ENCODE results near the gene FHOD3. TPM values are rescaled to one million over a fixed set of nuclear protein-coding genes. Genes with fewer than 3 reads are reported as not detected.

FHOD3 gene
- polyA plus RNA-seq, 4 donors = 0.22 to 8.1 (median 1.9) TPM

DNA sequence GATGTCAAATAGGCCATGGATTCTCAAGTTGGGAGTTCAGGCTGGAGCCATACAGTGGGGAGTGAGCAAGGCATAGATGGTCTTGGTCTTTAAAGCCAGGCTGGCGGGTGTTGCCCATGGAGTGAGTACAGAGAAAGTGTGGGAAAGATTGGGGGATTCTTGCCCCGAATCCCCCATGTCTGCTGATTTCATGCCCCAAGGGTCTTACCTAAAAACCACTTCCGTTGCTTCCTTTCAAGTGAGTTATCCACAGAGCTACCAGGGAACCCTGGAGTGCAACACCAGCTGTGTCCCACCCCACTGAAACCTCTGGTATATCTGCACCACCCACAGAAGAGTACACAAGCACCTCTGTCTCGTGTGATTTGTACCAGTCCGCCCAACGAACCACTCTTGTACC is 31.4 kb downstream of the FHOD3 start:
- Histone ChIP-seq H3K9me3 (ENCODE audit: control insufficient read depth in 2 of 2, insufficient read depth in 1 of 2, low read depth in 1 of 2, low read length in 1 of 2) (no peaks in the 10 kb centered on the region), H3K4me3 (ENCODE audit: low read depth in 1 of 3, low read length in 3 of 3) (no peak overlapping the region), H3K4me1 (ENCODE audit: control insufficient read depth in 3 of 3, insufficient read depth in 2 of 3, low read depth in 1 of 3, low read length in 2 of 3) (no peaks in the 10 kb centered on the region), H3K36me3 (ENCODE audit: control insufficient read depth in 3 of 3, insufficient read depth in 2 of 3, low read depth in 1 of 3, low read length in 3 of 3) (no peaks in the 10 kb centered on the region), H3K27me3 (ENCODE audit: control insufficient read depth in 3 of 3, insufficient read depth in 3 of 3, low read length in 3 of 3) (no peaks in the 10 kb centered on the region), H3K27ac (ENCODE audit: low read depth in 1 of 3, low read length in 2 of 3) (no peak overlapping the region)
- FAIRE-seq (no peak), DNase-seq (no peak)
- WGBS, 3 donors = 88 to 89% (median 89%) methylated on average over 6 of the region's 6 CpGs

GRCh38 chr18:36329684-36330434 is 32.3 kb downstream of the FHOD3 start:
- Histone ChIP-seq H3K27me3 (ENCODE audit: control insufficient read depth in 3 of 3, insufficient read depth in 3 of 3, low read length in 3 of 3) (no peaks in the 10 kb centered on the region), H3K4me3 (ENCODE audit: low read depth in 1 of 3, low read length in 3 of 3) (no peak overlapping the region), H3K9me3 (ENCODE audit: control insufficient read depth in 2 of 2, insufficient read depth in 1 of 2, low read depth in 1 of 2, low read length in 1 of 2) (no peaks in the 10 kb centered on the region), H3K27ac (ENCODE audit: low read depth in 1 of 3, low read length in 2 of 3) (no peak overlapping the region), H3K4me1 (ENCODE audit: control insufficient read depth in 3 of 3, insufficient read depth in 2 of 3, low read depth in 1 of 3, low read length in 2 of 3) (no peaks in the 10 kb centered on the region), H3K36me3 (ENCODE audit: control insufficient read depth in 3 of 3, insufficient read depth in 2 of 3, low read depth in 1 of 3, low read length in 3 of 3) (no peaks in the 10 kb centered on the region)
- DNase-seq (no peak), FAIRE-seq (no peak)
- WGBS, 3 donors = 77 to 81% (median 80%) methylated on average over 3 of the region's 3 CpGs

DNA sequence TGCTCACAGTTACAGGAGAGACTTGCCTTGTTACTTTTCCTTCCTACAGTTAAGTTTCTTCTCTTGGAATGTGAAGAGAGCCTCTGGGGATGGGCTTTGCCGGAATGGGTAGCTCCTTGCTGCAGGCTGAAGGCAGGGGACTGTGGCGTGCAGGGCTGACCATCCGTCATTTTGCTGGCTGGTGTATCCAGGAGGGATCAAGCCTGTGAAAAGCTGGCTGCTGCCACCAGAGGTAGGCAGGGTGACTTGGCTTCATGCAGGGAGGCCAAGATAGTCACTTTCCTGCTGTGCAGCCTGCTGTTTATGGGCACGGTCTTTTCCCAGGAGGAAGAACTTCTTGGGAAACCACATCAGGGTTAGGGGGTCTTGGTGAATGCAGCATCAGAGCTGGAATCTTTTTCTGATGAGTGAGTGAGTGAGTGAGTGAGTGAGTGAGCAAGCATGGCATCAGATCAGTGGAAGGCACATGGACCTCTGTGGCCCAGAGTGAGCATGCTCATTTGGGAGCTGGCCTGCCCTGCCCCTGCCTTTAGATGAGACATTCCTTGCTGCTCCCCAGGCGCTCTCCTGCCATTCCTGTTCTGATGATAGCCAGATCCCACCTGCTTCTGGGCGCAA is 33.0 kb downstream of the FHOD3 start:
- no peaks in the 10 kb centered on the region for H3K27me3 ChIP-seq (ENCODE audit: control insufficient read depth in 3 of 3, insufficient read depth in 3 of 3, low read length in 3 of 3)
- no peak for DNase-seq
- 81 to 92% (median 82%) methylated on average over 6 of the region's 6 CpGs for WGBS, 3 donors
- H3K27ac ChIP-seq (ENCODE audit: low read depth in 1 of 3, low read length in 2 of 3) = no peak overlapping the region
- H3K4me1 ChIP-seq (ENCODE audit: control insufficient read depth in 3 of 3, insufficient read depth in 2 of 3, low read depth in 1 of 3, low read length in 2 of 3) = no peaks in the 10 kb centered on the region
- no peaks in the 10 kb centered on the region for H3K36me3 ChIP-seq (ENCODE audit: control insufficient read depth in 3 of 3, insufficient read depth in 2 of 3, low read depth in 1 of 3, low read length in 3 of 3)
- FAIRE-seq = no peak
- no peak overlapping the region for H3K4me3 ChIP-seq (ENCODE audit: low read depth in 1 of 3, low read length in 3 of 3)
- no peaks in the 10 kb centered on the region for H3K9me3 ChIP-seq (ENCODE audit: control insufficient read depth in 2 of 2, insufficient read depth in 1 of 2, low read depth in 1 of 2, low read length in 1 of 2)

GRCh38 chr18:36331521-36331971 is 34.0 kb downstream of the FHOD3 start:
- Histone ChIP-seq H3K4me1 (ENCODE audit: control insufficient read depth in 3 of 3, insufficient read depth in 2 of 3, low read depth in 1 of 3, low read length in 2 of 3) (no peaks in the 10 kb centered on the region), H3K9me3 (ENCODE audit: control insufficient read depth in 2 of 2, insufficient read depth in 1 of 2, low read depth in 1 of 2, low read length in 1 of 2) (no peaks in the 10 kb centered on the region), H3K27me3 (ENCODE audit: control insufficient read depth in 3 of 3, insufficient read depth in 3 of 3, low read length in 3 of 3) (no peaks in the 10 kb centered on the region), H3K27ac (ENCODE audit: low read depth in 1 of 3, low read length in 2 of 3) (no peak overlapping the region), H3K36me3 (ENCODE audit: control insufficient read depth in 3 of 3, insufficient read depth in 2 of 3, low read depth in 1 of 3, low read length in 3 of 3) (no peaks in the 10 kb centered on the region), H3K4me3 (ENCODE audit: low read depth in 1 of 3, low read length in 3 of 3) (no peak overlapping the region)
- FAIRE-seq = no peak
- 38 to 51% (median 46%) methylated on average over 5 of the region's 5 CpGs for WGBS, 3 donors
- peak in 1 of 2 donors; percentile 42 for DNase-seq

DNA sequence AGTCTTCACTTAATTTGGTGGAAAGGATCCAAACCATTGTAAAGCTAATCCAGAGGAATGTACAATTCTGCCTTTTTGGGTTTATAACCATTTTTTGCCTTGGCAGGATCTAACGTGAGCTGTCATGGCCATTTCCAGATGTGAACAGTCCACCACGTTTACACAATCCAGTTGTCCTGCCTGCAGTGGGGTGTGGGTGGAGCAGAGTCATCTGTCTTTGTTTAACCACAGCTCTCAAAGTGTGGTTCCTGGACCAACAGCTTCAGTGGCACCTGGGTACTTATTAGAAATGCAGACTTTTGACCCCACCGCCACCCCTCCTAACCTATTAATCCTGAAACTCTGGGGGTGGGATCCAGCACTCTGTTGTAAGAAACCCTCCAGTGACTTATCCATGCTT is 35.9 kb downstream of the FHOD3 start:
- DNase-seq = no peak
- Histone ChIP-seq H3K9me3 (ENCODE audit: control insufficient read depth in 2 of 2, insufficient read depth in 1 of 2, low read depth in 1 of 2, low read length in 1 of 2) (no peaks in the 10 kb centered on the region), H3K27ac (ENCODE audit: low read depth in 1 of 3, low read length in 2 of 3) (no peak overlapping the region), H3K4me3 (ENCODE audit: low read depth in 1 of 3, low read length in 3 of 3) (no peak overlapping the region), H3K36me3 (ENCODE audit: control insufficient read depth in 3 of 3, insufficient read depth in 2 of 3, low read depth in 1 of 3, low read length in 3 of 3) (no peaks in the 10 kb centered on the region), H3K27me3 (ENCODE audit: control insufficient read depth in 3 of 3, insufficient read depth in 3 of 3, low read length in 3 of 3) (no peaks in the 10 kb centered on the region), H3K4me1 (ENCODE audit: control insufficient read depth in 3 of 3, insufficient read depth in 2 of 3, low read depth in 1 of 3, low read length in 2 of 3) (peaks cover 0 to 9% (median 0%) of the 10 kb centered on the region in 3 donors)
- FAIRE-seq = no peak
- WGBS, 3 donors = 31 to 40% (median 40%) methylated on average over 3 of the region's 3 CpGs

DNA sequence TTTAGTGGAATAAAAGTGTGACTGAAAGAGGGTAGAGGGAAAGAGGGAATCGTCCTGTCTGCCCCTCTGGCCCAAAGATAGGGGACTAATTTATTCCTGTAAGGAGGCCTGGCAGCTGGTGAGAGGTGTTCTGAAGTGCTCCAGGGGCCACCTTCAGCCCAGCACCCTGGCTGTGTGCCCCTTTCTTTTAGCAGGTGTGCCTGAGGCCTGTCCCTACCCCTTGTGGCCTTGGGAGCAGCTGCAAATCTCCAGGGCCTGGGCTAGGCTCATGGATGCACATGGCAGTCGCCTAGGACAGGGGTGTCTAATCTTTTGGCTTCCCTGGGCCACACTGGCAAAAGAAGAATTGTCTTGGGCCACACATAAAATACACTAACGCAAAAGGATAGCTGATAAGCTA is 37.3 kb downstream of the FHOD3 start:
- Histone ChIP-seq H3K36me3 (ENCODE audit: control insufficient read depth in 3 of 3, insufficient read depth in 2 of 3, low read depth in 1 of 3, low read length in 3 of 3) (no peaks in the 10 kb centered on the region), H3K27me3 (ENCODE audit: control insufficient read depth in 3 of 3, insufficient read depth in 3 of 3, low read length in 3 of 3) (no peaks in the 10 kb centered on the region), H3K9me3 (ENCODE audit: control insufficient read depth in 2 of 2, insufficient read depth in 1 of 2, low read depth in 1 of 2, low read length in 1 of 2) (no peaks in the 10 kb centered on the region), H3K27ac (ENCODE audit: low read depth in 1 of 3, low read length in 2 of 3) (no peak overlapping the region), H3K4me3 (ENCODE audit: low read depth in 1 of 3, low read length in 3 of 3) (no peak overlapping the region), H3K4me1 (ENCODE audit: control insufficient read depth in 3 of 3, insufficient read depth in 2 of 3, low read depth in 1 of 3, low read length in 2 of 3) (peaks cover 0 to 15% (median 0%) of the 10 kb centered on the region in 3 donors)
- 56 to 83% (median 74%) methylated on average over 3 of the region's 3 CpGs for WGBS, 3 donors
- FAIRE-seq = no peak
- DNase-seq = no peak

DNA sequence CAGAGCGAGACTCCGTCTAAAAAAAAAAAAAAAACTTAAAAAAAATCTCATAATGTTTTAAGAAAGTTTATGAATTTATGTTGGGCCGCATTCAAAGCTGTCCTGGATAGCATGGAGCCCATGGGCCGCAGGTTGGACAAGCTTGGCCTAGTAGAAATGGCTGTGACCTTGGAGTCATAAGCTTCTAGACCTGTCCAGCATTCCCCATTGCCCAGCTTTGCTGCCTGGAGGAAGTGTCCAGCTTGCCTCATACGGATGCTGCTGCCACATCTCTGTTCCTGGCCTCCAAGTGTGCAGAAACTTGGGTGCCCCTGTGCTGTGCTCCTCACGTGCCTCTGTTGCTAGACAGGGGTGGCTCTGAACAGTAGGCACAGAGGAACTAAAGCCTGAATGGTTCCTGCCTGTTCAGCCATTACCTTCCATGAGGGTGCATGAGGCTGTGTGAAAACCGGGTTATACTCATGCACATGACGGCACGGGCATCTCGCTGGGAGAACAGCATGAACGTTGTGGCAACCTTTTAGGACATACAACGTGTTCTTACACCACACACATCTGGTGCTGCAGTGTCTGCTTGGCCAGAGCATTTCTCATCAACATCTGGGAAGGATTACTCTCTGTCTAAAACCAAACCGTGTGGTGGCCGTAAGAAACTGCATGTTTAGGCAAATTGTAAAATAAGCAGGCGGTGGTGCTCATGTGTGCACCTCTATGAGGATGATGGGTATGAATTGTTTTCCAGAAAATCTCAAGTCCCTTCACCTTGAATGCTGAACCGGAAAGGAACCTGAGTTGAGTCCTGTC is 38.2 kb downstream of the FHOD3 start:
- Histone ChIP-seq H3K4me1 (ENCODE audit: control insufficient read depth in 3 of 3, insufficient read depth in 2 of 3, low read depth in 1 of 3, low read length in 2 of 3) (peaks cover 0 to 15% (median 0%) of the 10 kb centered on the region in 3 donors), H3K27me3 (ENCODE audit: control insufficient read depth in 3 of 3, insufficient read depth in 3 of 3, low read length in 3 of 3) (no peaks in the 10 kb centered on the region), H3K4me3 (ENCODE audit: low read depth in 1 of 3, low read length in 3 of 3) (no peak overlapping the region), H3K36me3 (ENCODE audit: control insufficient read depth in 3 of 3, insufficient read depth in 2 of 3, low read depth in 1 of 3, low read length in 3 of 3) (no peaks in the 10 kb centered on the region), H3K9me3 (ENCODE audit: control insufficient read depth in 2 of 2, insufficient read depth in 1 of 2, low read depth in 1 of 2, low read length in 1 of 2) (no peaks in the 10 kb centered on the region), H3K27ac (ENCODE audit: low read depth in 1 of 3, low read length in 2 of 3) (no peak overlapping the region)
- 88 to 95% (median 90%) methylated on average over 16 of the region's 16 CpGs for WGBS, 3 donors
- FAIRE-seq = no peak
- no peak for DNase-seq

DNA sequence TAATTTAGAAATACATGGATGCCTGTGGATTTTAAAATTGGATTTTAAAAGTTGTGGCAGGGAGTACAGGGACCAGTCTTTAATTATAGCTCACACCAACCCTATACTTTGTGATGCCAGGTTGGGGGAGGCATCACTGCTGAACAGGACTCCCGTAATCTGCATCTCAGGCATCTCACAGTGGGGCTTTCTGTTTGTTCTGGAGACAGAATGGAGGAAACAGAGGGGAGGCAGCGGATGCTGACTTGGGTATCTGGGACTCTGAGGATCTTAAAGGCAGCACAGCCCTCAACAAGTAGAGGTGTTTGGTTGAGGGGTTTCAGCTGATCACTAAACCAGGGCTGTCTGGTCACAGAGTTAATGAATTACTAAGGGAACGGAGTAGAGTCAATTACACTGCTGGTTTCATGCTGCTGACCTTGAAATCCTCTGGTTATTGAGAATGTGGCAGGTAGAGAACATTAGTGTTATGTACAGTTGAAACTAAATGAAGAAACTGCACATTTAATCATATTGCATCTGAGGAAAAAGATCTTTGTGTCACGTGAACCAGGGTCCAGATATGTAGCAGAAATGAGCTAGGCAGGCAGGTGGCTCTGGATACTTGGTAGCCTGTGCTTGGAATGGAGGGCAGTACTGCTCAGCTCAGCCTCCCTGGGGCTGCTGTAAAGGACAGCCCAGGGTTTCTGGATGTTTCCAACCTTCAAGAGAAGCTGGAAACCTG is 40.3 kb downstream of the FHOD3 start:
- DNase-seq = peak in 1 of 2 donors; percentile 46
- Histone ChIP-seq H3K4me3 (ENCODE audit: low read depth in 1 of 3, low read length in 3 of 3) (no peak overlapping the region), H3K27me3 (ENCODE audit: control insufficient read depth in 3 of 3, insufficient read depth in 3 of 3, low read length in 3 of 3) (no peaks in the 10 kb centered on the region), H3K27ac (ENCODE audit: low read depth in 1 of 3, low read length in 2 of 3) (no peak overlapping the region), H3K4me1 (ENCODE audit: control insufficient read depth in 3 of 3, insufficient read depth in 2 of 3, low read depth in 1 of 3, low read length in 2 of 3) (peaks cover 0 to 15% (median 0%) of the 10 kb centered on the region in 3 donors), H3K36me3 (ENCODE audit: control insufficient read depth in 3 of 3, insufficient read depth in 2 of 3, low read depth in 1 of 3, low read length in 3 of 3) (no peaks in the 10 kb centered on the region), H3K9me3 (ENCODE audit: control insufficient read depth in 2 of 2, insufficient read depth in 1 of 2, low read depth in 1 of 2, low read length in 1 of 2) (no peaks in the 10 kb centered on the region)
- FAIRE-seq = no peak
- 46 to 74% (median 59%) methylated on average over 4 of the region's 4 CpGs for WGBS, 3 donors

Data from small intestine (tissue), 7 donors.